Measurements from ENCODE around the gene LRRFIP1. TPM values are rescaled to one million over a fixed set of nuclear protein-coding genes. Genes with fewer than 3 reads are reported as not detected.

The LRRFIP1 gene
- total and polyA plus RNA-seq, 2 of the 13 experiments (the other 11 are each of a cell fraction or from before 2014, with no cell fraction given) = 15.9 to 40.5 TPM

GRCh38 chr2:237674731-237675276 is 47.4 kb downstream of the LRRFIP1 start (continued):
- TF ChIP-seq BCL3 (CRISPR knock-in tag; IDR thresholded peaks at IDR 0.05) (peak; percentile 90), MTA1 (CRISPR knock-in tag; IDR thresholded peaks at IDR 0.05; ENCODE audit: borderline replicate concordance) (no peak; the same call in 1 of the 2 replicates), ZNF280B (CRISPR knock-in tag; IDR thresholded peaks at IDR 0.05; ENCODE audit: borderline replicate concordance) (no peak), ZNF572 (CRISPR knock-in tag; IDR thresholded peaks at IDR 0.05) (peak; percentile 80), ZNF724P (CRISPR knock-in tag; IDR thresholded peaks at IDR 0.05; ENCODE audit: borderline replicate concordance) (no peak), RBAK (CRISPR knock-in tag; IDR thresholded peaks at IDR 0.05) (no peak), LBX2 (CRISPR knock-in tag; IDR thresholded peaks at IDR 0.05; ENCODE audit: borderline replicate concordance) (peak; percentile 26; the same call in 1 of the 2 replicates), ARNTL (CRISPR knock-in tag; IDR thresholded peaks at IDR 0.05) (peak; percentile 69; the same call in 1 of the 2 replicates), GZF1 (CRISPR knock-in tag; IDR thresholded peaks at IDR 0.05) (no peak), HMGXB4 (CRISPR knock-in tag; IDR thresholded peaks at IDR 0.05; ENCODE audit: borderline replicate concordance in 1 of 2, low read depth in 1 of 2) (peak in 1 of 2 experiments; percentile 28; a peak in 1 of 4 replicates), AGO2 (optimal IDR thresholded peaks at IDR 0.05; ENCODE audit: low read depth, low read length) (no peak), RFX3 (CRISPR knock-in tag; IDR thresholded peaks at IDR 0.05) (peak; percentile 82), SNAPC2 (CRISPR knock-in tag; IDR thresholded peaks at IDR 0.05) (no peak), ZBTB7B (CRISPR knock-in tag; IDR thresholded peaks at IDR 0.05) (peak; percentile 31; the same call in 1 of the 2 replicates), ELF3 (CRISPR knock-in tag; IDR thresholded peaks at IDR 0.05) (peak; percentile 96), PBX3 (CRISPR knock-in tag; IDR thresholded peaks at IDR 0.05; ENCODE audit: borderline replicate concordance) (no peak), ZNF720 (CRISPR knock-in tag; IDR thresholded peaks at IDR 0.05) (no peak), RXRB (CRISPR knock-in tag; IDR thresholded peaks at IDR 0.05; ENCODE audit: borderline replicate concordance) (peak; percentile 72; the same call in 1 of the 2 replicates), NR2F6 (IDR thresholded peaks at IDR 0.05) (no peak; the same call in 1 of the 2 replicates), NR2F6 (CRISPR knock-in tag; IDR thresholded peaks at IDR 0.05) (peak; percentile 51; the same call in 1 of the 2 replicates), MATR3 (CRISPR knock-in tag; IDR thresholded peaks at IDR 0.05) (no peak), TAF15 (IDR thresholded peaks at IDR 0.05; ENCODE audit: low read depth, low read length, poor library complexity, severe bottlenecking) (no peak), ZFY (CRISPR knock-in tag; IDR thresholded peaks at IDR 0.05) (peak; percentile 62)

Data from HepG2 (cell line).